Aorta (tissue), 5 donors: ENCODE data around the gene SOCS4. TPM values are rescaled to one million over a fixed set of nuclear protein-coding genes. Genes with fewer than 3 reads are reported as not detected.
A peak's percentile ranks its signal among the peaks of the same experiment; 100 is the strongest.

Experiments
- ATAC-seq: fragments of 200-7000 bp; cut with Tn5 transposase; one replicate; pipeline ENCODE4 v1.9.1; 2022; ENCODE audit warnings: moderate library complexity; ENCODE audit not compliant: low FRiP score
- DNase-seq, 2 donors: peaks; one replicate each; pipeline ENCODE4 v3.0.0-alpha.2; 2020
- H3K27ac ChIP-seq, 2 donors: one replicate each; pipeline ENCODE4 v1.5.1; 2013; ENCODE audit warnings: low read length in 2 of 2, mild to moderate bottlenecking in 2 of 2, moderate library complexity in 2 of 2, control low read depth in 1 of 2, inconsistent platforms in 1 of 2, low read depth in 1 of 2
- H3K27me3 ChIP-seq, 2 donors: one replicate each; pipeline ENCODE4 v1.6.1; 2013; ENCODE audit warnings: control low read depth in 1 of 2, low read length in 1 of 2, mild to moderate bottlenecking in 1 of 2, moderate library complexity in 1 of 2; ENCODE audit not compliant: insufficient read depth in 2 of 2, control insufficient read depth in 1 of 2
- H3K36me3 ChIP-seq, 2 donors: one replicate each; pipeline ENCODE4 v1.6.1; 2013; ENCODE audit warnings: control low read depth in 1 of 2, low read length in 1 of 2, mild to moderate bottlenecking in 1 of 2; ENCODE audit not compliant: insufficient read depth in 2 of 2, control insufficient read depth in 1 of 2
- H3K4me1 ChIP-seq, 2 donors: one replicate each; pipeline ENCODE4 v1.6.1; 2013; ENCODE audit warnings: low read length in 2 of 2, control low read depth in 1 of 2, mild to moderate bottlenecking in 1 of 2, moderate library complexity in 1 of 2; ENCODE audit not compliant: insufficient read depth in 2 of 2, control insufficient read depth in 1 of 2
- H3K4me3 ChIP-seq, 2 donors: one replicate each; pipeline ENCODE4 v1.5.1; 2013; ENCODE audit warnings: low read length in 2 of 2, control low read depth in 1 of 2, mild to moderate bottlenecking in 1 of 2
- H3K9me3 ChIP-seq: one replicate; pipeline ENCODE4 v1.6.1; 2013; ENCODE audit warnings: mild to moderate bottlenecking, low read length; ENCODE audit not compliant: control insufficient read depth
- WGBS, 2 donors: extraction: QIAGEN DNeasy Blood & Tissue Kit; methylation state at CpG; one replicate each; pipeline ENCODE4 v1.1.7; 2013; 5-methylcytosine and 5-hydroxymethylcytosine counted together
- intact Hi-C, 2 donors: fragments of 100-400 bp; cut with DNase I; formaldehyde crosslinking; loops; one replicate each; pipeline versions ENCODE4 v1.14.2 to v1.15.0; 2022
- polyA plus RNA-seq, 2 donors: library from polyadenylated mRNA; stranded (reverse); fragments of 200-250 nt; gene quantifications; one replicate each; pipeline ENCODE4 v1.2.3, GENCODE V29; 2013
- total RNA-seq, 2 donors: library from RNA; stranded (reverse); fragmentation: NEBNext Ultra II Directional; extraction: Animal tissue kit (Norgen Biotek cat#: 25700); gene quantifications; one replicate each; pipeline ENCODE4 v1.2.1, GENCODE V29; 2021
- donor health status: healthy with polysubstance abuse.
- donor health status: Bipolar disorder and iron deficiency.
- donor health status: DM: no; HTN: no; CAD: no.
- donor health status: DM: no; HTN: no; CAD: no.
- donor health status: DM: yes; HTN: yes; CAD: no.

SOCS4 gene
- total and polyA plus RNA-seq, 4 donors: 7.6 to 32.8 (median 16.1) TPM

GRCh38 chr14:55086938-55087337, 59.9 kb downstream of the SOCS4 start:
- intact Hi-C loops: no loop called here
- Histone ChIP-seq H3K4me1 (no peaks in the 10 kb centered on the region), H3K27me3 (no peaks in the 10 kb centered on the region), H3K27ac (no peak overlapping the region), H3K36me3 (no peaks in the 10 kb centered on the region), H3K4me3 (no peak overlapping the region), H3K9me3 (no peaks in the 10 kb centered on the region)
- ATAC-seq: no peak
- DNase-seq: no peak
- WGBS, 2 donors: 90% methylated on average over 9 of the region's 9 CpGs

DNA sequence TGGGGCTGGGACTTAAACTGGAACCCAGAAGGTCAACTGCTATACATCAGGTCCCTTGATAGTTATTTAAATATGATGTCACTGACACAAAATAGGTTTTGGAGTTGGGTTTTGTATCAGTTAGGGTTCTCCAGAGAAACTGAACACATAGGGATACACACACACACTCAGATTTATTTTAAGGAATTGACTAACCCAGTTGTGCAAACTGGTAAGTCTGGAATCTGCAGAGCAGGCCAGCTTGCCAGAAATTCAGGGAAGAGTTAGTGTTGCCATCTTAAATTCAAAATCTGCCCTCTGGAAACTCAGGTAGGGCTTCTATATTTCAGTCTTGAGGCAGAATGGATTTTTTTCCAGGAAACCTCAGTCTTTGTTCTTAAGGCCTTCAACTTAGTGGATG, 61.3 kb downstream of the SOCS4 start:
- H3K27me3 ChIP-seq: no peaks in the 10 kb centered on the region
- no peak for DNase-seq
- H3K4me1 ChIP-seq: no peaks in the 10 kb centered on the region
- no peak overlapping the region for H3K27ac ChIP-seq
- ATAC-seq: no peak
- H3K4me3 ChIP-seq: no peak overlapping the region
- H3K9me3 ChIP-seq: no peaks in the 10 kb centered on the region
- no peaks in the 10 kb centered on the region for H3K36me3 ChIP-seq
- intact Hi-C loops: loop anchor here in 1 of 2 donors (2.0 kb wide), 1 partner anchor 70 kb away; no protein-coding TSS in a partner anchor

GRCh38 chr14:55092341-55092740, 65.3 kb downstream of the SOCS4 start:
- no peak for DNase-seq
- Histone ChIP-seq H3K27me3 (no peaks in the 10 kb centered on the region), H3K9me3 (no peaks in the 10 kb centered on the region), H3K4me3 (no peak overlapping the region), H3K36me3 (no peaks in the 10 kb centered on the region), H3K27ac (no peak overlapping the region), H3K4me1 (no peaks in the 10 kb centered on the region)
- intact Hi-C loops: loop anchor here (5.0 kb wide), 1 partner anchor 40 kb away; no protein-coding TSS in a partner anchor
- no peak for ATAC-seq
- 58 to 63% methylated on average over 4 of the region's 4 CpGs for WGBS, 2 donors

- Histone ChIP-seq H3K27me3 (no peaks in the 10 kb centered on the region), H3K9me3 (no peaks in the 10 kb centered on the region), H3K27ac (no peak overlapping the region), H3K4me3 (no peak overlapping the region), H3K4me1 (no peaks in the 10 kb centered on the region), H3K36me3 (no peaks in the 10 kb centered on the region)
- no peak for DNase-seq
- intact Hi-C loops: loop anchor here (5.0 kb wide), 1 partner anchor 38 kb away; no protein-coding TSS in a partner anchor
- no peak for ATAC-seq
- 84 to 87% methylated on average over 9 of the region's 9 CpGs for WGBS, 2 donors
Measured at GRCh38 chr14:55094292-55095157, 67.5 kb downstream of the SOCS4 start.

DNA sequence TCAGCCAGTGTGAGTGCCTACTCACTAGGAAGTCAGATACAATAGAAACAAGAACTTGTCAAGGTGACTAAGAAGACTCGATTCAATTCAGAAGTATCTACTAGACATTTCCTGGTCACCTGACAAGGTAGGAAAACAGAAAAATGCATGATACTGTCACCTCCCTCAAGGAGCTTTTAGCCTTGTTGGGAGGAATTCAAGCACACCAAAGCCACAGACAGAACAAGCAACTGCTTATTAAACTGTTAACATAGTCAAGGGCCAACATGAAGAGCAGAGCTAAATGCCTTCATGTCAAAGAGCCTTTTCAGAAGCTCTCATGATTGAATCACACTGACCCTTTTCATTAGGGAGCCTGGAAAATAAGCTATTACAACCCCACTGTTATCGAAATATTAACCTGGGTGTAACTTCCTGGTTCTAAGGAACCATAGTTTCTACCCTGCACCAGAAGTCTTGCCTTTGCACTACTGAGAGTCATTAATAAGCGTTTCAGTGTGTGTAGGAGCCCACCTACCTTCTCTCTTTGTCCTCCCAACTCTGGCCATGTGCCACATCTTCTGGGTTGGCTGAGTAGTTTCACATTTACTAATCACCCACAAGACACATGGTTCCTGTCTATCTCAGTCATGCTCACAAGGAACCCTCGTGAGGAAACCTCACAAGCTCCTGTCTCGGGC, 71.0 kb downstream of the SOCS4 start:
- Histone ChIP-seq H3K9me3 (no peaks in the 10 kb centered on the region), H3K27ac (no peak overlapping the region), H3K27me3 (no peaks in the 10 kb centered on the region), H3K4me1 (peaks cover 0 to 2% of the 10 kb centered on the region in 2 donors), H3K36me3 (no peaks in the 10 kb centered on the region), H3K4me3 (no peak overlapping the region)
- 92 to 94% methylated on average over 5 of the region's 5 CpGs for WGBS, 2 donors
- ATAC-seq: no peak
- peak in 1 of 2 donors; percentile 71 for DNase-seq
- intact Hi-C loops: no loop called here

GRCh38 chr14:55098561-55098898, 71.5 kb downstream of the SOCS4 start:
- Histone ChIP-seq H3K27me3 (no peaks in the 10 kb centered on the region), H3K36me3 (no peaks in the 10 kb centered on the region), H3K4me3 (no peak overlapping the region), H3K9me3 (no peaks in the 10 kb centered on the region), H3K4me1 (peaks cover 0 to 3% of the 10 kb centered on the region in 2 donors), H3K27ac (no peak overlapping the region)
- DNase-seq (no peak), ATAC-seq (no peak)
- WGBS, 2 donors: 96 to 100% methylated on average over 1 of the region's 1 CpG
- intact Hi-C loops: no loop called here

Other genes with a start within 250 kb of the SOCS4 start
- gene GCH1, start 124.4 kb upstream of the SOCS4 start, total RNA-seq: 1 to 10 TPM; 6.0 to 7.4 TPM
- gene GCH1, start 124.4 kb upstream of the SOCS4 start, polyA plus RNA-seq: 10 to 100 TPM in 1 of 2 donors, 1 to 10 TPM in 1; 1.3 to 10.4 TPM
- 1 to 10 TPM; 2.0 to 2.6 TPM for gene WDHD1, start 137 bp upstream of the SOCS4 start, total RNA-seq
- gene WDHD1, start 137 bp upstream of the SOCS4 start, polyA plus RNA-seq: under 1 TPM; 0.25 to 0.61 TPM
- 100 to 1,000 TPM in 1 of 2 donors, 10 to 100 TPM in 1; 83.5 to 101 TPM for gene MAPK1IP1L, start 24.4 kb downstream of the SOCS4 start, total RNA-seq
- gene MAPK1IP1L, start 24.4 kb downstream of the SOCS4 start, polyA plus RNA-seq: 10 to 100 TPM; 28.2 to 41.9 TPM
- 100 to 1,000 TPM; 104 to 155 TPM for gene LGALS3, start 102.0 kb downstream of the SOCS4 start, total RNA-seq
- gene LGALS3, start 102.0 kb downstream of the SOCS4 start, polyA plus RNA-seq: 100 to 1,000 TPM; 272 to 547 TPM
- gene DLGAP5, start 164.3 kb downstream of the SOCS4 start, total RNA-seq: under 1 TPM in 1 of 2 donors, not detected in 1; 0.63 TPM
- 1 to 10 TPM in 1 of 2 donors, under 1 TPM in 1; 0.13 to 1.1 TPM for gene DLGAP5, start 164.3 kb downstream of the SOCS4 start, polyA plus RNA-seq
- gene FBXO34, start 244.2 kb downstream of the SOCS4 start, total RNA-seq: 10 to 100 TPM; 22.2 to 23.1 TPM
- gene FBXO34, start 244.2 kb downstream of the SOCS4 start, polyA plus RNA-seq: 1 to 10 TPM; 7.8 to 9.2 TPM